Vagina (tissue), 2 donors: ENCODE measurements around the gene CARD8. TPM values are rescaled to one million over a fixed set of nuclear protein-coding genes. Genes with fewer than 3 reads are reported as not detected.
A peak's percentile ranks its signal among the peaks of the same experiment; 100 is the strongest.
"Not testable (repeated sequence)": the region's sequence is repeated elsewhere in the genome, so short reads cannot be mapped to it uniquely, and the experiment has no call there.

Source experiments
- DNase-seq, 2 donors: peaks; one replicate each; pipeline ENCODE4 v3.0.0-alpha.2; 2017; ENCODE audit errors: extremely low spot score in 2 of 2
- H3K27ac ChIP-seq: fragments of 200-600 bp; sonication (generic); one replicate; pipeline ENCODE4 v1.5.1; 2019
- H3K27me3 ChIP-seq: fragments of 200-600 bp; sonication (generic); one replicate; pipeline ENCODE4 v1.5.1; 2019
- H3K36me3 ChIP-seq, 2 donors: fragments of 200-600 bp; sonication (generic); one replicate each; pipeline ENCODE4 v1.5.1; 2017 to 2019
- H3K4me1 ChIP-seq: fragments of 200-600 bp; sonication (generic); one replicate; pipeline ENCODE4 v1.5.1; 2019
- H3K4me3 ChIP-seq, 2 donors: fragments of 200-600 bp; sonication (generic); 1 replicate in 1 of 2; 2 replicates in 1 of 2; pipeline ENCODE4 v1.5.1; 2016 to 2019
- H3K9me3 ChIP-seq: fragments of 200-600 bp; sonication (generic); one replicate; pipeline ENCODE4 v1.5.1; 2019
- CTCF ChIP-seq, 3 experiments: fragments of 450-650 bp in 2 of 3; fragments of 200-600 bp in 1 of 3; sonication (generic) in 1 of 3; IDR thresholded peaks; one replicate each; pipeline ENCODE4 v1.5.1; 2017 to 2019; ENCODE audit warnings: antibody characterized with exemption in 3 of 3, mild to moderate bottlenecking in 2 of 3, moderate library complexity in 2 of 3
- POLR2A ChIP-seq, 2 donors: fragments of 450-650 bp; IDR thresholded peaks; one replicate each; pipeline ENCODE4 v1.6.1; 2017; ENCODE audit warnings: antibody characterized with exemption in 2 of 2, mild to moderate bottlenecking in 2 of 2, moderate library complexity in 2 of 2
- POLR2AphosphoS5 ChIP-seq, 2 donors: sonication (generic); formaldehyde crosslinking; IDR thresholded peaks; one replicate each; pipeline ENCODE4 v1.9.0; 2017; ENCODE audit warnings: antibody characterized with exemption in 2 of 2, mild to moderate bottlenecking in 2 of 2, low read depth in 1 of 2; ENCODE audit not compliant: insufficient read depth in 1 of 2
- intact Hi-C: fragments of 100-400 bp; cut with DNase I; formaldehyde crosslinking; loops from one replicate; pipeline ENCODE4 v1.15.1; 2023
- total RNA-seq: library from RNA; depleted of rRNA; stranded (reverse); fragments of >200 nt; gene quantifications from one replicate; pipeline ENCODE4 v1.2.3, GENCODE V29; 2016

CARD8 gene
- total RNA-seq, 1 donor from 2014 or later, result 31.9 TPM

- intact Hi-C loops, result no loop called here
- DNase-seq, result no peak
- Histone ChIP-seq H3K36me3 (no peaks in the 10 kb centered on the region), H3K9me3 (no peaks in the 10 kb centered on the region), H3K4me3 (no peak overlapping the region), H3K27ac (no peak overlapping the region), H3K4me1 (no peaks in the 10 kb centered on the region), H3K27me3 (no peaks in the 10 kb centered on the region)
- no peak for TF ChIP-seq POLR2A (IDR thresholded peaks at IDR 0.05)
- no peak for TF ChIP-seq POLR2AphosphoS5 (IDR thresholded peaks at IDR 0.05; ENCODE audit: insufficient read depth in 1 of 2, low read depth in 1 of 2)
- TF ChIP-seq CTCF (IDR thresholded peaks at IDR 0.05), result no peak
Measured at GRCh38 chr19:48301886-48302599, 46.3 kb upstream of the CARD8 start.

- intact Hi-C loops, result no loop called here
- no peaks in the 10 kb centered on the region for H3K9me3 ChIP-seq
- H3K4me1 ChIP-seq, result no peaks in the 10 kb centered on the region
- DNase-seq, result no peak
- TF ChIP-seq POLR2AphosphoS5 (IDR thresholded peaks at IDR 0.05; ENCODE audit: insufficient read depth in 1 of 2, low read depth in 1 of 2) (no peak), CTCF (IDR thresholded peaks at IDR 0.05) (no peak), POLR2A (IDR thresholded peaks at IDR 0.05) (no peak)
- no peaks in the 10 kb centered on the region for H3K36me3 ChIP-seq
- no peak overlapping the region for H3K27ac ChIP-seq
- H3K27me3 ChIP-seq, result no peaks in the 10 kb centered on the region
- no peak overlapping the region for H3K4me3 ChIP-seq
Measured at GRCh38 chr19:48297975-48298374, 42.3 kb upstream of the CARD8 start.

GRCh38 chr19:48296963-48297734, 41.4 kb upstream of the CARD8 start:
- TF ChIP-seq POLR2AphosphoS5 (IDR thresholded peaks at IDR 0.05; ENCODE audit: insufficient read depth in 1 of 2, low read depth in 1 of 2) (no peak), POLR2A (IDR thresholded peaks at IDR 0.05) (no peak), CTCF (IDR thresholded peaks at IDR 0.05) (no peak)
- Histone ChIP-seq H3K4me3 (no peak overlapping the region), H3K27me3 (no peaks in the 10 kb centered on the region), H3K4me1 (no peaks in the 10 kb centered on the region), H3K9me3 (no peaks in the 10 kb centered on the region), H3K27ac (no peak overlapping the region), H3K36me3 (no peaks in the 10 kb centered on the region)
- DNase-seq, result no peak
- intact Hi-C loops, result no loop called here

- Histone ChIP-seq H3K4me3 (no peak overlapping the region), H3K4me1 (peaks cover 12% of the 10 kb centered on the region), H3K27me3 (no peaks in the 10 kb centered on the region), H3K27ac (no peak overlapping the region), H3K36me3 (no peaks in the 10 kb centered on the region), H3K9me3 (no peaks in the 10 kb centered on the region)
- intact Hi-C loops, result no loop called here
- TF ChIP-seq POLR2A (IDR thresholded peaks at IDR 0.05) (no peak), CTCF (IDR thresholded peaks at IDR 0.05) (no peak), POLR2AphosphoS5 (IDR thresholded peaks at IDR 0.05; ENCODE audit: insufficient read depth in 1 of 2, low read depth in 1 of 2) (no peak)
- no peak for DNase-seq
Measured at GRCh38 chr19:48295458-48295857, 39.7 kb upstream of the CARD8 start.

- Histone ChIP-seq H3K4me1 (peaks cover 17% of the 10 kb centered on the region), H3K36me3 (no peaks in the 10 kb centered on the region), H3K4me3 (no peak overlapping the region), H3K27ac (no peak overlapping the region), H3K27me3 (no peaks in the 10 kb centered on the region), H3K9me3 (no peaks in the 10 kb centered on the region)
- DNase-seq, result no peak
- intact Hi-C loops, result no loop called here
- TF ChIP-seq POLR2A (IDR thresholded peaks at IDR 0.05) (no peak), CTCF (IDR thresholded peaks at IDR 0.05) (no peak), POLR2AphosphoS5 (IDR thresholded peaks at IDR 0.05; ENCODE audit: insufficient read depth in 1 of 2, low read depth in 1 of 2) (no peak)
Measured at GRCh38 chr19:48292798-48293197, 37.1 kb upstream of the CARD8 start.

GRCh38 chr19:48291489-48291815, 35.7 kb upstream of the CARD8 start:
- H3K36me3 ChIP-seq, intact Hi-C loops, H3K27me3 ChIP-seq, H3K27ac ChIP-seq, H3K9me3 ChIP-seq, DNase-seq: not testable (repeated sequence)
- H3K4me1 ChIP-seq, result peaks cover 17% of the 10 kb centered on the region
- H3K4me3 ChIP-seq, result peak overlapping the region in 1 of 2 donors; percentile 47
